GM19043 (cell line): Measurements from ENCODE around the gene DCLRE1A.

Experiments used
- ATAC-seq: cut with Tn5 transposase; IDR thresholded peaks from one replicate; pipeline ENCODE4 v1.9.1; 2021; ENCODE audit warnings: low read depth; ENCODE audit not compliant: unreplicated experiment

DCLRE1A gene

GRCh38 chr10:113854013-113854760, at the start of gene DCLRE1A, which contains the start of gene NHLRC2:
Gene DCLRE1A (minus strand): TSS chr10:113854082. CDS start chr10:113853182, 900 bp downstream.
Gene NHLRC2 (plus strand): TSS chr10:113854661. CDS start chr10:113854873, 212 bp downstream.
- ATAC-seq: peak; percentile 32

- ATAC-seq: no peak
Observed at GRCh38 chr10:113899952-113900598, 46.2 kb upstream of the DCLRE1A start.

- no peak for ATAC-seq
Observed at GRCh38 chr10:113897693-113898618, 44.1 kb upstream of the DCLRE1A start.

GRCh38 chr10:113895018-113895417, 41.1 kb upstream of the DCLRE1A start:
- no peak for ATAC-seq

- ATAC-seq: no peak
Observed at GRCh38 chr10:113894581-113894980, 40.7 kb upstream of the DCLRE1A start.

- no peak for ATAC-seq
Observed at GRCh38 chr10:113893570-113893969, 39.7 kb upstream of the DCLRE1A start.

- no peak for ATAC-seq
Observed at GRCh38 chr10:113891476-113891875, 37.6 kb upstream of the DCLRE1A start.

GRCh38 chr10:113890769-113891168, 36.9 kb upstream of the DCLRE1A start:
- ATAC-seq: no peak

GRCh38 chr10:113889911-113890310, 36.0 kb upstream of the DCLRE1A start:
- ATAC-seq: no peak

GRCh38 chr10:113882240-113882639, 28.4 kb upstream of the DCLRE1A start:
- no peak for ATAC-seq

- no peak for ATAC-seq
Observed at GRCh38 chr10:113880236-113880635, 26.4 kb upstream of the DCLRE1A start.

- ATAC-seq: peak; percentile 67
Observed at GRCh38 chr10:113879691-113880090, 25.8 kb upstream of the DCLRE1A start.

GRCh38 chr10:113876461-113876860, 22.6 kb upstream of the DCLRE1A start:
- no peak for ATAC-seq

GRCh38 chr10:113875212-113875611, 21.3 kb upstream of the DCLRE1A start:
- no peak for ATAC-seq

GRCh38 chr10:113872139-113873030, 18.5 kb upstream of the DCLRE1A start:
- no peak for ATAC-seq

- ATAC-seq: no peak
Observed at GRCh38 chr10:113869789-113870188, 15.9 kb upstream of the DCLRE1A start.

- ATAC-seq: no peak
Observed at GRCh38 chr10:113867904-113868303, 14.0 kb upstream of the DCLRE1A start.

- ATAC-seq: no peak
Observed at GRCh38 chr10:113866551-113867394, 12.9 kb upstream of the DCLRE1A start.

- ATAC-seq: no peak
Observed at GRCh38 chr10:113865901-113866300, 12.0 kb upstream of the DCLRE1A start.
